Astrocyte of the cerebellum (primary cell): Measurements from ENCODE around the gene COL4A2.

Experiments
- DNase-seq: peaks from one replicate; pipeline ENCODE4 v3.0.0-alpha.2; 2011; ENCODE audit warnings: low read depth
- H3K4me3 ChIP-seq: 2 replicates; pipeline ENCODE4 v1.5.1; 2011; ENCODE audit warnings: mild to moderate bottlenecking, low read depth, low read length, moderate library complexity
- in situ Hi-C: cut with HindIII; loops from 2 replicates; pipeline ENCODE4 v1.10.0; 2017; ENCODE audit warnings: low sequenced_read_pairs
- TF ChIP-seq, protein P1 (sequence below): IDR thresholded peaks from 2 replicates; pipeline ENCODE4 v1.5.1; 2012; ENCODE audit warnings: low read length, low read depth, moderate library complexity, mild to moderate bottlenecking; ENCODE audit errors: missing control alignments

COL4A2 gene

DNA sequence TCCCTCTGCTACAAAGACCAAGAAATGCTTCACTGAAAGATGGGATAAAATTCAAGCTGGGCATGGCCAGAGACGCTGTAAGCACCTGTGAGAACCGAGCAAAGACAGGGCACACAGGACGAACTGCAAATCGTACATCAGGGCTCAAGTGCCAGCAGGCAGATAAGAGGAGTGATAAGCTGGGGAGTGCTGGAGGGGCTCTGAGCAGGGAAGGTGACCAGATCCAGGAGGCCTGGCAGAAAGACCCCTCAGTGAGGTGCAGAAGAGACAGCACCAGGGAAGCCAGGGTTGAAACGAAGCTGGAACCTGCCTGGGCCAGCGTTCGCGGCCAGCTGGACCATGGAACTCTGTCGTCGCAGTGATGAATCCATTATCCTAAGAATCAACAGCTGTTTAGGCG is 244.2 kb downstream of the COL4A2 start:
- H3K4me3 ChIP-seq, result no peak overlapping the region
- TF ChIP-seq, protein P1, sequence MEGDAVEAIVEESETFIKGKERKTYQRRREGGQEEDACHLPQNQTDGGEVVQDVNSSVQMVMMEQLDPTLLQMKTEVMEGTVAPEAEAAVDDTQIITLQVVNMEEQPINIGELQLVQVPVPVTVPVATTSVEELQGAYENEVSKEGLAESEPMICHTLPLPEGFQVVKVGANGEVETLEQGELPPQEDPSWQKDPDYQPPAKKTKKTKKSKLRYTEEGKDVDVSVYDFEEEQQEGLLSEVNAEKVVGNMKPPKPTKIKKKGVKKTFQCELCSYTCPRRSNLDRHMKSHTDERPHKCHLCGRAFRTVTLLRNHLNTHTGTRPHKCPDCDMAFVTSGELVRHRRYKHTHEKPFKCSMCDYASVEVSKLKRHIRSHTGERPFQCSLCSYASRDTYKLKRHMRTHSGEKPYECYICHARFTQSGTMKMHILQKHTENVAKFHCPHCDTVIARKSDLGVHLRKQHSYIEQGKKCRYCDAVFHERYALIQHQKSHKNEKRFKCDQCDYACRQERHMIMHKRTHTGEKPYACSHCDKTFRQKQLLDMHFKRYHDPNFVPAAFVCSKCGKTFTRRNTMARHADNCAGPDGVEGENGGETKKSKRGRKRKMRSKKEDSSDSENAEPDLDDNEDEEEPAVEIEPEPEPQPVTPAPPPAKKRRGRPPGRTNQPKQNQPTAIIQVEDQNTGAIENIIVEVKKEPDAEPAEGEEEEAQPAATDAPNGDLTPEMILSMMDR, result no peak
- in situ Hi-C loops, result no loop called here
- no peak for DNase-seq

DNA sequence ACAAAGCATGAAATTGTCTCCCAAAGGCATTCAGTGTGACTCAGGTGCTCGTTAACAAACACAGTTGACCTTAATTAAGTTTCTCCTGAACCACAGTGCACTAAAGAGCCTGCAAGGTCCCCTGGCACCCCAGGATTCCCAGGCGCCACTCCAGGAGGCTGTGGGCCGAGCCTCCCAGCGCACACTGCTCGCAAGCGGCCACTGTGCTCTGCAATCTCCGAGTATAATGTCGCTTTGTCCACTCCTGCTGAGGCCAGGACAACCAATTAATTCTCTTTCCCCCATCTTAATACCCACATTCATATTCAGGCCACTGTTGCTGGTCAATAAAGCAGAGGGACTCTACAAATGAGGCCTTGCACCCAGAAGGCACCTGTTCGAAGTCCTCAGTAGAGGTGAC is 245.7 kb downstream of the COL4A2 start:
- no peak overlapping the region for H3K4me3 ChIP-seq
- no peak for DNase-seq
- TF ChIP-seq, protein P1, result no peak
- in situ Hi-C loops, result no loop called here

DNA sequence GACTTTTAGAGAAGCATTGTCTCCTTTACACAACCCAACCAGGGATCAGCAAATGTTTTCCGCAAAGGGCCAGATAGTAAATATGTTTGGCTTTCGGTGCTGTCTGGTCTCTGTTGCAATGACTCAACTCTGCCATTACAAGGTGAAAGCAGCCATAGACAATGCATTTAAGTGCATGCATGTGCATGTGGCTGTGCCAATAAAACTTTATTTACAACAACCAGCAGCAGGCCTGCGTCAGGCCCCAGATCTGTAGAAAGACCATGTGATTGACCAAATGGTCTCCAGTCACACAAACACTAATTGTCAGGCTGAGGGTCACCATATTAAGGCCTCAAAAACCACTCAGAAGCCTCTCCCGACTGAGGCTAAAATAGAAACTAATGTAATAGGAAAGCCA is 246.3 kb downstream of the COL4A2 start:
- TF ChIP-seq, protein P1, result no peak
- DNase-seq, result no peak
- in situ Hi-C loops, result no loop called here
- H3K4me3 ChIP-seq, result no peak overlapping the region

DNA sequence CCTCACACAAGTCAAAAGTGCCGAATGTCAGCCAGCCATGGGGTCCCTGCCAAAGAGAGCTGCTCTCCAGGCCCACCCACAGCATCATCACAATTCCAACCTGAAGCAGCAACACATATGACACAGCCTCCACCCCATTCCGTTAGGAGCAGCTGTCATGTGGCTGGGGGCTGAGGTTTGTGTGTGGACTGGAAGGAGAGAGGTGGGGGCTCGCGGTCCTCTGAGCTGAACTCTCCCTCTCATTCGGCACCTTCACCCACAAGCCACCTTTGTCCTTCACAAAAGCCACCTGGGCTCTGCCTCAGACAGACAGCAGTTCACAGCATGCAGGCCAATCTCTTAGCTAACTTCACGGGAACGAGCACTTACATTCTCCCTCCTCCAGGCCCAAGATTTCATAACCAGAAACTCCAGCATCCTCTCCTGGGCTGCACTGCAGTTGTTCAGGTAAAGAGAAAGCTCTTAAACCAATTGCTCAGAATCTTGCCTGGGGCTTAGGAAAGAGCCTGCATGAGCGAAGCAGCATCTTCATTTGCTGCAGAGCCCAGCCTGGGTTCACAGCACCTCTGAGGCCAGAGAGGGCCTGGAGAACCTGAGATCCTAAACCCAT is 247.2 kb downstream of the COL4A2 start:
- no peak overlapping the region for H3K4me3 ChIP-seq
- DNase-seq, result no peak
- TF ChIP-seq, protein P1, result no peak
- in situ Hi-C loops, result no loop called here

DNA sequence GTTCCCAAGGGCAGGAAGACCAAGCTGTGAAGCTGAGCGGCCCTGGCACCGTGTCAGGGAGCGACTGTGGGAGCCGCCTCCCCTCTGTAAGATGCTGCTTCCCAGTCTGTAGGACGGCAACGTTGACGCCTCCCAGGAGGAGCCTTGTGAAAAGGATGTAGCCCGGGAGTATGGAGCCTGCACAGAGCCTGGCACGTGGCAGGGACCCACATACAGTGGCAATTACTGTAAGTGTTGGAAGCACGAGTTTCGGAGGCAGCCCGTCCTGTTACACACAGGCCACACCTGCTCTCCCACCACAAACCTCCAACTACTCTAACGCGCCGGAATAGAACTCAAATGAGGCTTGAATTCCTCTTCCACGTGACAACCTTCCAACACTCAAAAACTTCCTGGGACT is 247.9 kb downstream of the COL4A2 start:
- in situ Hi-C loops, result no loop called here
- TF ChIP-seq, protein P1, result no peak
- no peak overlapping the region for H3K4me3 ChIP-seq
- DNase-seq, result no peak

DNA sequence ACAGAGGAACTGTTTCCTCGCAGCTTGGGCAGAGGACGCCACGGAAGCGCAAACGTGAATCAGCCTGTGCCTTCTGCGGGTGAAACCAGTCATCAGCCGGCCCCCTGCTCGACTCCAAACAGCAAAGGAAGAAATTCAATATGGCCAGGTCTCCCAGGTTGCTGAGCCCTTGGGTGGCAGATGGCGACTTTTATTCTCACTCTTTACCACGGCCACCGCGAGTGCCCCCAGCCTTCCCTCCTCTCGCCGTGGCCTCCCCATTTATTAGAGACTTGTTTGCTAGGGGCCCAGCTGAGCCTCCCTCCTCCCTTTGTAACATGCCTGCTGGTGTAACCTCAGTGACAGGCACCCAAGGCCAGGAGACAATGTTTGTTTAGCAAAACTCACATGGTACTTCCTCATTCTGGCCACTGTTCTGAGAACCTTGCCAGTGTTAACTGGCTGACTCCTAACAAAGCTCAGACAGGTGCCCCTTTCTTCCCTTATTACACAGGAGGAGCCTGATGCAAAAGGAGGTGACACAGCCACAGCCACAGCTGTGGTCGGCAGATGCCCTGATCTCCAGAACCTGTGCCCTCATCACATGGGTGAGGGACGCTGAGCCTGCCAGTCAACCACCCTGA is 248.6 kb downstream of the COL4A2 start:
- TF ChIP-seq, protein P1, result no peak
- no peak overlapping the region for H3K4me3 ChIP-seq
- in situ Hi-C loops, result no loop called here
- DNase-seq, result no peak
